CD4-positive, alpha-beta T cell (primary cell): Measurements from ENCODE around the gene EPM2A. TPM values are rescaled to one million over a fixed set of nuclear protein-coding genes. Genes with fewer than 3 reads are reported as not detected.

ENCODE experiments used
- ATAC-seq: fragments of 200-7000 bp; cut with Tn5 transposase; one replicate; pipeline ENCODE4 v1.10.0; 2022; ENCODE audit warnings: mild to moderate bottlenecking; ENCODE audit not compliant: poor library complexity
- CTCF ChIA-PET: fragments of 350-600 bp; sonication (Branson Sonifier 250); formaldehyde crosslinking; loops from one replicate; lab custom pipeline; 2021; ENCODE audit warnings: antibody characterized with exemption, inconsistent platforms; lab: Charles Lee
- POLR2A ChIA-PET: fragments of 350-600 bp; sonication (Branson Sonifier 250); formaldehyde crosslinking; loops from one replicate; lab custom pipeline; 2021; ENCODE audit warnings: antibody characterized with exemption, inconsistent platforms; lab: Charles Lee
- DNase-seq, 14 experiments: peaks; one replicate each; pipeline ENCODE4 v3.0.0-alpha.2; 2013 to 2020; ENCODE audit warnings: mixed read lengths in 2 of 14
- H3K27ac ChIP-seq, 2 donors: one replicate each; pipeline versions ENCODE4 v1.5.1 to v1.7.0; 2013; ENCODE audit warnings: low read length in 2 of 2, low read depth in 1 of 2, mild to moderate bottlenecking in 1 of 2
- H3K27me3 ChIP-seq, 2 experiments: 1 replicate in 1 of 2; 2 replicates in 1 of 2; pipeline versions ENCODE4 v1.6.1 to v1.7.0; 2013; ENCODE audit warnings: low read length in 2 of 2, control low read depth in 1 of 2, mild to moderate bottlenecking in 1 of 2, moderate library complexity in 1 of 2; ENCODE audit not compliant: insufficient read depth in 2 of 2, control insufficient read depth in 1 of 2
- H3K36me3 ChIP-seq: one replicate; pipeline ENCODE4 v1.6.1; 2013; ENCODE audit warnings: low read length, control low read depth; ENCODE audit not compliant: insufficient read depth
- H3K4me1 ChIP-seq: one replicate; pipeline ENCODE4 v1.6.1; 2013; ENCODE audit warnings: low read length, control low read depth; ENCODE audit not compliant: insufficient read depth
- H3K4me3 ChIP-seq: one replicate; pipeline ENCODE4 v1.5.1; 2013; ENCODE audit warnings: mild to moderate bottlenecking, low read length, moderate library complexity
- H3K9me3 ChIP-seq, 2 experiments: 1 replicate in 1 of 2; 2 replicates in 1 of 2; pipeline versions ENCODE4 v1.6.1 to v1.7.0; 2013; ENCODE audit warnings: low read length in 2 of 2, mild to moderate bottlenecking in 2 of 2, control low read depth in 1 of 2, moderate library complexity in 1 of 2; ENCODE audit not compliant: control insufficient read depth in 1 of 2, insufficient read depth in 1 of 2
- H3K27ac Mint-ChIP-seq: one replicate; pipeline ENCODE4 v1.8.0; 2020; ENCODE audit warnings: mixed read lengths
- H3K27me3 Mint-ChIP-seq: one replicate; pipeline ENCODE4 v1.8.0; 2021; ENCODE audit warnings: mixed read lengths
- H3K36me3 Mint-ChIP-seq: one replicate; pipeline ENCODE4 v1.8.0; 2021; ENCODE audit warnings: low read depth, mixed read lengths
- H3K4me1 Mint-ChIP-seq: one replicate; pipeline ENCODE4 v1.8.0; 2021; ENCODE audit warnings: low read depth, mixed read lengths
- H3K4me3 Mint-ChIP-seq: one replicate; pipeline ENCODE4 v1.8.0; 2020; ENCODE audit warnings: mild to moderate bottlenecking, mixed read lengths
- H3K9me3 Mint-ChIP-seq: one replicate; pipeline ENCODE4 v1.8.0; 2020; ENCODE audit warnings: mixed read lengths
- intact Hi-C, 2 experiments: fragments of 100-400 bp; cut with DNase I in 1 of 2; cut with micrococcal nuclease in 1 of 2; formaldehyde crosslinking; loops; one replicate each; pipeline versions ENCODE4 v1.15.1 to v1.9.0; 2023 to 2025; cut with DNase I, micrococcal nuclease
- total RNA-seq, 174 experiments: library from RNA in 2 of 174; stranded (reverse) in 2 of 174; gene quantifications; one replicate each; pipeline ENCODE4 v1.2.3 and lab custom pipeline; 2021 to 2026
- TF ChIP-seq, protein P1 (sequence below): fragments of 200-600 bp; IDR thresholded peaks from one replicate; pipeline ENCODE4 v1.8.0; 2022; ENCODE audit warnings: antibody characterized with exemption, mild to moderate bottlenecking

Gene EPM2A
- total RNA-seq, 2 experiments from 2014 or later, result 5.0 to 5.7 TPM

DNA sequence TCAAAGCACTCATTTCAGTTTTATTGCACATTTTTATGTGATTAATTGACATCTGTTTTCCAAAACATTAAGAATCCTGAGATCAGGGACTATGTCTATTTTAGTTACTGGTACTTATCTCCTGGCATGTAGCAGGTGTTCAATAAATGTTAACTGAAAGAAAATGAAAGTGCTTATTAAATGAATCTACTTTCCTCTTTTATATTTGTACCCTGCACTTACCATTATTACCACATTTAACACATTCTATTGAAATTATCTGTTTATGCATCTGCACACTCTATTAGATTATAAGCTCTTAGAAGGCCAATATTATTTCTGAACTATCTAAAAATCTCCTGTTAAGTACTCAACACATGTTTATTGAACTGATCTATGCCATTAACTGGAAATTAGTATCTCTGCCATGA, 131.9 kb downstream of the EPM2A start:
- peaks cover 2% of the 10 kb centered on the region for H3K9me3 Mint-ChIP-seq
- ATAC-seq (no peak), DNase-seq (no peak)
- H3K36me3 Mint-ChIP-seq, result no peaks in the 10 kb centered on the region
- no peaks in the 10 kb centered on the region for H3K36me3 ChIP-seq
- no peaks in the 10 kb centered on the region for H3K27me3 ChIP-seq
- H3K27ac Mint-ChIP-seq, result no peak overlapping the region
- H3K27me3 Mint-ChIP-seq, result peaks cover 13% of the 10 kb centered on the region
- TF ChIP-seq, protein P1, sequence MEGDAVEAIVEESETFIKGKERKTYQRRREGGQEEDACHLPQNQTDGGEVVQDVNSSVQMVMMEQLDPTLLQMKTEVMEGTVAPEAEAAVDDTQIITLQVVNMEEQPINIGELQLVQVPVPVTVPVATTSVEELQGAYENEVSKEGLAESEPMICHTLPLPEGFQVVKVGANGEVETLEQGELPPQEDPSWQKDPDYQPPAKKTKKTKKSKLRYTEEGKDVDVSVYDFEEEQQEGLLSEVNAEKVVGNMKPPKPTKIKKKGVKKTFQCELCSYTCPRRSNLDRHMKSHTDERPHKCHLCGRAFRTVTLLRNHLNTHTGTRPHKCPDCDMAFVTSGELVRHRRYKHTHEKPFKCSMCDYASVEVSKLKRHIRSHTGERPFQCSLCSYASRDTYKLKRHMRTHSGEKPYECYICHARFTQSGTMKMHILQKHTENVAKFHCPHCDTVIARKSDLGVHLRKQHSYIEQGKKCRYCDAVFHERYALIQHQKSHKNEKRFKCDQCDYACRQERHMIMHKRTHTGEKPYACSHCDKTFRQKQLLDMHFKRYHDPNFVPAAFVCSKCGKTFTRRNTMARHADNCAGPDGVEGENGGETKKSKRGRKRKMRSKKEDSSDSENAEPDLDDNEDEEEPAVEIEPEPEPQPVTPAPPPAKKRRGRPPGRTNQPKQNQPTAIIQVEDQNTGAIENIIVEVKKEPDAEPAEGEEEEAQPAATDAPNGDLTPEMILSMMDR, result no peak
- CTCF ChIA-PET, result no interaction called here
- POLR2A ChIA-PET, result no interaction called here
- H3K4me1 Mint-ChIP-seq, result no peaks in the 10 kb centered on the region
- intact Hi-C loops, result no loop called here
- H3K4me1 ChIP-seq, result no peaks in the 10 kb centered on the region
- H3K4me3 ChIP-seq, result no peak overlapping the region
- H3K4me3 Mint-ChIP-seq, result no peak overlapping the region
- no peak overlapping the region for H3K27ac ChIP-seq
- H3K9me3 ChIP-seq, result no peaks in the 10 kb centered on the region

DNA sequence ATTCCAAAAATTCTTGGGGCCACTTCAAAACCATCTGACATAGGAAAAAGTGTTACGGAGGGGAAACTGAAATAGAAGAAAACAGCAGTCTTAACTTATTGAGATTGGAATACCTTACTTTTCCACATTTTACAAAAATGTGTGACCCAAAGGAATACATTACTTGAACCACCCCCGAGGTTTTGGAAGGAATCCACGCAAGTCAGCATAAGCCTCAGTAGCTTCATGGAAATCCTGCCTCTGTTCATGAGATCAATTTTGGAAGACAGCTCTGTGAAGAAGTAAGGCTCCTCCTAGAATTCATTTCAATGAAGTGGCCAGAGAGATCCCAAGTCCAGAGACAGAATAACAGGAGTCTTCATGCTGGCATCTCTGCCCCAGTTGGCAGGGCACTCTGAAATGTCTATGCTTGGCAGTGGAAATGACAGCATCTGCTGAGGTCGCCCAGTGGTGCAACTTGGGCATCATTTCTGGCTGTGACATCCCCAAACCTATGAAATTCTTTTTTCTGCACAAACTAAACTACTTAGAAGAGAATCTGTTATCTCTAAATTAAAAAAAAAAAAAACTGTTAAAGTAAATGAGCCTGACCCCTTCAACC, 132.5 kb downstream of the EPM2A start:
- no peak for ATAC-seq
- H3K4me1 Mint-ChIP-seq, result no peaks in the 10 kb centered on the region
- CTCF ChIA-PET, result no interaction called here
- no peaks in the 10 kb centered on the region for H3K9me3 ChIP-seq
- no peak overlapping the region for H3K4me3 Mint-ChIP-seq
- TF ChIP-seq, protein P1, result no peak
- intact Hi-C loops, result no loop called here
- no peaks in the 10 kb centered on the region for H3K36me3 Mint-ChIP-seq
- no peak for DNase-seq
- no peak overlapping the region for H3K27ac Mint-ChIP-seq
- peaks cover 7% of the 10 kb centered on the region for H3K27me3 Mint-ChIP-seq
- H3K27me3 ChIP-seq, result no peaks in the 10 kb centered on the region
- no peaks in the 10 kb centered on the region for H3K36me3 ChIP-seq
- H3K4me1 ChIP-seq, result no peaks in the 10 kb centered on the region
- H3K27ac ChIP-seq, result no peak overlapping the region
- POLR2A ChIA-PET, result no interaction called here
- H3K4me3 ChIP-seq, result no peak overlapping the region
- H3K9me3 Mint-ChIP-seq, result peaks cover 2% of the 10 kb centered on the region

DNA sequence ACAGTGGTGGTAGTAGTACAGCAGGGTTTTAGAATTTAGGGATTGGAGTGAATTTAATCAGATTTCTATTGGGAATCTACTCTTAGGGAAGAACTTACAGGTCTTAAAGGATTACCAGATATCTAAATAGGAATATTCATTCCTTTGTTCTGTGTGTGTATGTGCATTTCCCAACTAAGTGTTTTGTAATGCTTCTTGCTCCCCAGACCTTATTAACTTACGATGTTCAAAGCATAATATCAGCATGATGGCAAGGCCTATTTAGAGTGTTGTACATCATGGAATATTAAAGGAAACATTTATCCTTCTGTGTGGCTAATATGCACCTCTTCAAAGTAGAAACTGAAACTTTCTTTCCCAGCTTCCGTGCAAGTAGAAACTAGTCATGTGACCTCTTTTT, 133.9 kb downstream of the EPM2A start:
- no peak overlapping the region for H3K27ac Mint-ChIP-seq
- POLR2A ChIA-PET, result no interaction called here
- CTCF ChIA-PET, result no interaction called here
- no peaks in the 10 kb centered on the region for H3K9me3 Mint-ChIP-seq
- no peak overlapping the region for H3K27ac ChIP-seq
- no peak overlapping the region for H3K4me3 Mint-ChIP-seq
- no peaks in the 10 kb centered on the region for H3K36me3 Mint-ChIP-seq
- DNase-seq, result no peak
- H3K4me1 Mint-ChIP-seq, result no peaks in the 10 kb centered on the region
- no peaks in the 10 kb centered on the region for H3K27me3 ChIP-seq
- no peak overlapping the region for H3K4me3 ChIP-seq
- no peaks in the 10 kb centered on the region for H3K4me1 ChIP-seq
- H3K27me3 Mint-ChIP-seq, result no peaks in the 10 kb centered on the region
- ATAC-seq, result no peak
- intact Hi-C loops, result no loop called here
- TF ChIP-seq, protein P1, result no peak
- H3K9me3 ChIP-seq, result no peaks in the 10 kb centered on the region
- no peaks in the 10 kb centered on the region for H3K36me3 ChIP-seq
